GM23338 (cell line): ENCODE results near the gene COPB2. TPM values are rescaled to one million over a fixed set of nuclear protein-coding genes. Genes with fewer than 3 reads are reported as not detected.

Source experiments
- ATAC-seq: fragments of 200-7000 bp; cut with Tn5 transposase; 3 replicates; pipeline ENCODE4 v1.9.1; 2020
- DNase-seq: peaks from one replicate; pipeline ENCODE4 v3.0.0-alpha.2; 2015; ENCODE audit warnings: low spot score
- H2AFZ ChIP-seq: fragments of 200-600 bp; sonication (generic); 2 replicates; pipeline ENCODE4 v1.8.0; 2016; ENCODE audit warnings: antibody characterized with exemption, mild to moderate bottlenecking, moderate library complexity
- H3F3A ChIP-seq: fragments of 200-600 bp; sonication (generic); replicated peaks from 2 replicates; pipeline ENCODE4 v1.8.0; 2017; ENCODE audit warnings: antibody characterized with exemption, mixed run types, low read depth
- H3K27ac ChIP-seq: fragments of 200-600 bp; sonication (generic); 2 replicates; pipeline ENCODE4 v1.6.1; 2016; ENCODE audit warnings: low read depth
- H3K27me3 ChIP-seq: fragments of 200-600 bp; sonication (generic); 2 replicates; pipeline ENCODE4 v1.8.0; 2016; ENCODE audit warnings: mild to moderate bottlenecking, mixed run types, moderate library complexity; ENCODE audit not compliant: insufficient read depth
- H3K36me3 ChIP-seq: fragments of 200-600 bp; sonication (generic); 2 replicates; pipeline ENCODE4 v1.8.0; 2016; ENCODE audit warnings: mild to moderate bottlenecking; ENCODE audit not compliant: insufficient read depth
- H3K4me1 ChIP-seq: fragments of 200-600 bp; sonication (generic); 2 replicates; pipeline ENCODE4 v1.8.0; 2016; ENCODE audit warnings: mild to moderate bottlenecking, moderate library complexity; ENCODE audit not compliant: insufficient read depth
- H3K4me2 ChIP-seq: fragments of 200-600 bp; sonication (generic); 2 replicates; pipeline ENCODE4 v1.7.1; 2017; ENCODE audit warnings: mixed run types
- H3K4me3 ChIP-seq: fragments of 200-600 bp; sonication (generic); 2 replicates; pipeline ENCODE4 v1.6.1; 2016; ENCODE audit warnings: mixed run types
- H3K79me2 ChIP-seq: fragments of 200-600 bp; sonication (generic); replicated peaks from 2 replicates; pipeline ENCODE4 v1.8.0; 2017; ENCODE audit warnings: mild to moderate bottlenecking; ENCODE audit not compliant: insufficient read depth
- H3K9me2 ChIP-seq: fragments of 200-600 bp; sonication (generic); 2 replicates; pipeline ENCODE4 v1.8.0; 2017; ENCODE audit not compliant: insufficient read depth
- H4K20me1 ChIP-seq: fragments of 200-600 bp; sonication (generic); replicated peaks from 2 replicates; pipeline ENCODE4 v1.8.0; 2017; ENCODE audit warnings: mild to moderate bottlenecking; ENCODE audit not compliant: insufficient read depth
- H3K27ac Mint-ChIP-seq: 2 replicates; pipeline ENCODE4 v1.8.0; 2020; ENCODE audit warnings: inconsistent platforms, mild to moderate bottlenecking, moderate library complexity, mixed read lengths
- H3K27me3 Mint-ChIP-seq: 3 replicates; pipeline ENCODE4 v1.8.0; 2022; ENCODE audit warnings: low read depth, mild to moderate bottlenecking, moderate library complexity, mixed read lengths, inconsistent platforms; ENCODE audit not compliant: insufficient read depth, poor library complexity
- H3K36me3 Mint-ChIP-seq: 3 replicates; pipeline ENCODE4 v1.8.0; 2021; ENCODE audit warnings: low read depth, mild to moderate bottlenecking, inconsistent platforms, moderate library complexity, mixed read lengths
- H3K4me1 Mint-ChIP-seq: 3 replicates; pipeline ENCODE4 v1.8.0; 2020; ENCODE audit warnings: mild to moderate bottlenecking, inconsistent platforms, mixed read lengths
- H3K4me3 Mint-ChIP-seq: 3 replicates; pipeline ENCODE4 v1.8.0; 2021; ENCODE audit warnings: moderate library complexity, mild to moderate bottlenecking, inconsistent platforms, mixed read lengths
- H3K9me3 Mint-ChIP-seq: 3 replicates; pipeline ENCODE4 v1.8.0; 2020; ENCODE audit warnings: moderate library complexity, mild to moderate bottlenecking, inconsistent platforms, mixed read lengths
- CREB1 ChIP-seq: fragments of 250-450 bp; sonication (Bioruptor Pico); IDR thresholded peaks from 2 replicates; pipeline ENCODE4 v1.5.0; 2020; ENCODE audit warnings: low read depth, mild to moderate bottlenecking, moderate library complexity
- ETS1 ChIP-seq: IDR thresholded peaks from 2 replicates; pipeline ENCODE4 v1.6.1; 2016; ENCODE audit warnings: antibody characterized with exemption
- EZH2 ChIP-seq: fragments of 200-600 bp; sonication (generic); IDR thresholded peaks from one replicate; pipeline ENCODE4 v1.8.0; 2017; ENCODE audit warnings: antibody characterized with exemption, mild to moderate bottlenecking, low read depth; ENCODE audit not compliant: unreplicated experiment
- EZH2phosphoT487 ChIP-seq: fragments of 200-600 bp; sonication (generic); IDR thresholded peaks from one replicate; pipeline ENCODE4 v1.8.1; 2018; ENCODE audit warnings: antibody characterized with exemption; ENCODE audit not compliant: unreplicated experiment
- NANOG ChIP-seq: IDR thresholded peaks from 2 replicates; pipeline ENCODE4 v1.6.1; 2016; ENCODE audit warnings: antibody characterized with exemption, borderline replicate concordance
- REST ChIP-seq: IDR thresholded peaks from one replicate; pipeline ENCODE4 v1.6.1; 2018; ENCODE audit warnings: antibody characterized with exemption; ENCODE audit not compliant: unreplicated experiment
- STAT1 ChIP-seq: IDR thresholded peaks from one replicate; pipeline ENCODE4 v1.6.1; 2016; ENCODE audit warnings: antibody characterized with exemption; ENCODE audit not compliant: unreplicated experiment
- ZNF114 ChIP-seq: fragments of 250-450 bp; sonication (Bioruptor Pico); IDR thresholded peaks from 2 replicates; pipeline ENCODE4 v1.5.0; 2020; ENCODE audit warnings: mild to moderate bottlenecking, moderate library complexity
- ZNF331 ChIP-seq: fragments of 250-450 bp; sonication (Bioruptor Pico); IDR thresholded peaks from 2 replicates; pipeline ENCODE4 v1.5.0; 2020; ENCODE audit warnings: low read depth, mild to moderate bottlenecking, moderate library complexity
- ZNF462 ChIP-seq: fragments of 250-450 bp; sonication (Bioruptor Pico); IDR thresholded peaks from 2 replicates; pipeline ENCODE4 v1.5.0; 2020; ENCODE audit warnings: mild to moderate bottlenecking, moderate library complexity
- polyA plus RNA-seq: library from polyadenylated mRNA; unstranded; fragments of >200 nt; fragmentation: Nextera tagmentation; extraction: Ambion mirVana; gene quantifications from 2 replicates; pipeline ENCODE4 v1.2.1, GENCODE V29; 2016
- total RNA-seq: library from RNA; depleted of rRNA; stranded (reverse); fragments of >200 nt; shearing (Covaris generic); gene quantifications from 2 replicates; pipeline ENCODE4 v1.2.3, GENCODE V29; 2014

Gene COPB2
- total and polyA plus RNA-seq, 2 experiments from 2014 or later, result 48.2 to 89.1 TPM

- no peak overlapping the region for H3K4me3 ChIP-seq
- DNase-seq, result no peak
- peaks cover 3% of the 10 kb centered on the region for H3K27me3 Mint-ChIP-seq
- no peaks in the 10 kb centered on the region for H3K79me2 ChIP-seq
- no peaks in the 10 kb centered on the region for H3F3A ChIP-seq
- no peaks in the 10 kb centered on the region for H3K9me3 Mint-ChIP-seq
- no peak overlapping the region for H3K27ac Mint-ChIP-seq
- peaks cover 7% of the 10 kb centered on the region; the same call in 1 of the 2 replicates for H3K4me1 ChIP-seq
- no peaks in the 10 kb centered on the region for H3K36me3 ChIP-seq
- H3K4me3 Mint-ChIP-seq, result no peak overlapping the region
- H3K27me3 ChIP-seq, result no peaks in the 10 kb centered on the region
- TF ChIP-seq CREB1, result no peak
- no peak for TF ChIP-seq REST
- no peak for TF ChIP-seq ZNF114 (CRISPR knock-in tag)
- TF ChIP-seq ETS1, result no peak
- TF ChIP-seq ZNF331 (CRISPR knock-in tag), result no peak
- no peak for ATAC-seq
- no peak overlapping the region for H3K4me2 ChIP-seq
- no peak overlapping the region for H3K27ac ChIP-seq
- H2AFZ ChIP-seq, result no peak overlapping the region
- no peaks in the 10 kb centered on the region for H4K20me1 ChIP-seq
- peaks cover 7% of the 10 kb centered on the region for H3K4me1 Mint-ChIP-seq
- H3K9me2 ChIP-seq, result no peaks in the 10 kb centered on the region
- no peaks in the 10 kb centered on the region; the same call in 2 of the 3 replicates for H3K36me3 Mint-ChIP-seq
Observed at GRCh38 chr3:139317215-139317614, 72.2 kb downstream of the COPB2 start.

GRCh38 chr3:139313921-139314320 lies 75.5 kb downstream of the COPB2 start:
- Histone ChIP-seq H3K9me2 (no peaks in the 10 kb centered on the region), H3K4me1 (no peaks in the 10 kb centered on the region; the same call in 1 of the 2 replicates), H3K27me3 (no peaks in the 10 kb centered on the region), H2AFZ (no peak overlapping the region), H3K4me3 (no peak overlapping the region), H4K20me1 (no peaks in the 10 kb centered on the region), H3K79me2 (no peaks in the 10 kb centered on the region), H3F3A (no peaks in the 10 kb centered on the region), H3K27ac (no peak overlapping the region), H3K36me3 (no peaks in the 10 kb centered on the region), H3K4me2 (no peak overlapping the region)
- Mint-ChIP-seq H3K27ac (no peak overlapping the region), H3K4me1 (peaks cover 3% of the 10 kb centered on the region; the same call in 2 of the 3 replicates), H3K4me3 (no peak overlapping the region), H3K27me3 (peaks cover 3% of the 10 kb centered on the region), H3K36me3 (no peaks in the 10 kb centered on the region; the same call in 2 of the 3 replicates), H3K9me3 (no peaks in the 10 kb centered on the region)
- no peak for ATAC-seq
- no peak for DNase-seq
- no peak for TF ChIP-seq EZH2phosphoT487
- TF ChIP-seq ZNF114 (CRISPR knock-in tag), result no peak
- no peak for TF ChIP-seq EZH2
- no peak for TF ChIP-seq NANOG
- no peak for TF ChIP-seq STAT1
- no peak for TF ChIP-seq ZNF462 (CRISPR knock-in tag)
